Kidney (tissue), 14 donors: ENCODE data around the gene GLT6D1. TPM values are rescaled to one million over a fixed set of nuclear protein-coding genes. Genes with fewer than 3 reads are reported as not detected.

Experiments used
- DNase-seq, 5 donors: peaks; one replicate each; pipeline ENCODE4 v3.0.0-alpha.2; 2013 to 2020
- FAIRE-seq: peaks from 2 replicates; lab custom pipeline; 2012; peaks lifted over from hg19 to GRCh38; lab: Jason Lieb, UNC
- H3K27ac ChIP-seq, 2 donors: one replicate each; pipeline ENCODE4 v1.7.0; 2013; ENCODE audit warnings: low read depth in 2 of 2, low read length in 2 of 2, inconsistent platforms in 1 of 2
- H3K27me3 ChIP-seq: one replicate; pipeline ENCODE4 v1.7.1; 2013; ENCODE audit warnings: low read length, inconsistent platforms; ENCODE audit not compliant: control insufficient read depth, insufficient read depth
- H3K36me3 ChIP-seq, 3 donors: one replicate each; pipeline versions ENCODE4 v1.7.0 to v1.7.1; 2013; ENCODE audit warnings: low read length in 3 of 3, control low read depth in 1 of 3, inconsistent platforms in 1 of 3; ENCODE audit not compliant: insufficient read depth in 3 of 3, control insufficient read depth in 2 of 3
- H3K4me1 ChIP-seq, 3 donors: one replicate each; pipeline versions ENCODE4 v1.7.0 to v1.7.1; 2013; ENCODE audit warnings: low read length in 3 of 3, inconsistent platforms in 1 of 3, low read depth in 1 of 3; ENCODE audit not compliant: control insufficient read depth in 2 of 3, insufficient read depth in 2 of 3
- H3K4me3 ChIP-seq, 3 donors: one replicate each; pipeline versions ENCODE4 v1.7.0 to v1.8.1; 2013; ENCODE audit warnings: low read length in 3 of 3, control low read depth in 1 of 3, inconsistent platforms in 1 of 3
- H3K9ac ChIP-seq, 3 donors: one replicate each; pipeline versions ENCODE4 v1.7.0 to v1.7.1; 2013; ENCODE audit warnings: low read length in 3 of 3, control low read depth in 1 of 3, inconsistent platforms in 1 of 3
- H3K9me3 ChIP-seq, 3 donors: one replicate each; pipeline versions ENCODE4 v1.7.0 to v1.7.1; 2013; ENCODE audit warnings: low read length in 3 of 3, control low read depth in 1 of 3, inconsistent platforms in 1 of 3; ENCODE audit not compliant: control insufficient read depth in 2 of 3, insufficient read depth in 1 of 3
- CTCF ChIP-seq: IDR thresholded peaks from 3 replicates; pipeline ENCODE4 v1.5.1; 2012; ENCODE audit warnings: mild to moderate bottlenecking, moderate library complexity, borderline replicate concordance; ENCODE audit not compliant: insufficient read depth; ENCODE audit errors: extremely low read depth
- intact Hi-C: fragments of 100-400 bp; cut with DNase I; formaldehyde crosslinking; loops from one replicate; pipeline ENCODE4 v1.11.1; 2022
- polyA plus RNA-seq: library from polyadenylated mRNA; stranded (reverse); fragments of 350-450 nt; fragmentation: Illumina TruSeq; extraction: RNeasy Lipid Tissue Mini Kit (QIAGEN cat#74804); gene quantifications from one replicate; pipeline ENCODE4 v1.2.3, GENCODE V29; 2014; ENCODE audit warnings: low read depth, low replicate concordance; ENCODE audit not compliant: insufficient read depth
- total RNA-seq: library from RNA; stranded (reverse); fragmentation: NEBNext Ultra II Directional; extraction: Animal tissue kit (Norgen Biotek cat#: 25700); gene quantifications from one replicate; pipeline ENCODE4 v1.2.1, GENCODE V29; 2021
- donor health status: control.
- donor health status: control.
- donor health status: control.
- donor health status: control.
- donor health status: control.
- donor health status: DM: yes; HTN: yes; CAD: no.
- donor health status: Normal renal cell carcinoma (clear cell type).

The GLT6D1 gene
- total and polyA plus RNA-seq, 2 donors from 2014 or later = not detected

GRCh38 chr9:135616619-135617537 lies 22.5 kb downstream of the GLT6D1 start:
- Histone ChIP-seq H3K27me3 (no peaks in the 10 kb centered on the region), H3K27ac (no peak overlapping the region), H3K4me1 (no peaks in the 10 kb centered on the region), H3K9ac (no peak overlapping the region), H3K9me3 (no peaks in the 10 kb centered on the region), H3K36me3 (no peaks in the 10 kb centered on the region), H3K4me3 (no peak overlapping the region)
- FAIRE-seq (no peak), DNase-seq (peak in 1 of 5 donors; percentile 20)
- TF ChIP-seq CTCF = no peak
- intact Hi-C loops = no loop called here

- Histone ChIP-seq H3K9me3 (no peaks in the 10 kb centered on the region), H3K4me1 (no peaks in the 10 kb centered on the region), H3K36me3 (no peaks in the 10 kb centered on the region), H3K4me3 (no peak overlapping the region), H3K27ac (no peak overlapping the region), H3K9ac (no peak overlapping the region), H3K27me3 (no peaks in the 10 kb centered on the region)
- FAIRE-seq (no peak), DNase-seq (no peak)
- intact Hi-C loops = no loop called here
- no peak for TF ChIP-seq CTCF
Measured at GRCh38 chr9:135615666-135616618, 23.4 kb downstream of the GLT6D1 start.

GRCh38 chr9:135614821-135615665 lies 24.3 kb downstream of the GLT6D1 start:
- no peaks in the 10 kb centered on the region for H3K4me1 ChIP-seq
- no peaks in the 10 kb centered on the region for H3K36me3 ChIP-seq
- FAIRE-seq = no peak
- no peak for TF ChIP-seq CTCF
- intact Hi-C loops = no loop called here
- no peaks in the 10 kb centered on the region for H3K27me3 ChIP-seq
- peak in 1 of 5 donors; percentile 72 for DNase-seq
- H3K9me3 ChIP-seq = no peaks in the 10 kb centered on the region
- no peak overlapping the region for H3K9ac ChIP-seq
- no peak overlapping the region for H3K27ac ChIP-seq
- no peak overlapping the region for H3K4me3 ChIP-seq
